ENCODE measurements around the gene NPB.

The NPB gene

DNA sequence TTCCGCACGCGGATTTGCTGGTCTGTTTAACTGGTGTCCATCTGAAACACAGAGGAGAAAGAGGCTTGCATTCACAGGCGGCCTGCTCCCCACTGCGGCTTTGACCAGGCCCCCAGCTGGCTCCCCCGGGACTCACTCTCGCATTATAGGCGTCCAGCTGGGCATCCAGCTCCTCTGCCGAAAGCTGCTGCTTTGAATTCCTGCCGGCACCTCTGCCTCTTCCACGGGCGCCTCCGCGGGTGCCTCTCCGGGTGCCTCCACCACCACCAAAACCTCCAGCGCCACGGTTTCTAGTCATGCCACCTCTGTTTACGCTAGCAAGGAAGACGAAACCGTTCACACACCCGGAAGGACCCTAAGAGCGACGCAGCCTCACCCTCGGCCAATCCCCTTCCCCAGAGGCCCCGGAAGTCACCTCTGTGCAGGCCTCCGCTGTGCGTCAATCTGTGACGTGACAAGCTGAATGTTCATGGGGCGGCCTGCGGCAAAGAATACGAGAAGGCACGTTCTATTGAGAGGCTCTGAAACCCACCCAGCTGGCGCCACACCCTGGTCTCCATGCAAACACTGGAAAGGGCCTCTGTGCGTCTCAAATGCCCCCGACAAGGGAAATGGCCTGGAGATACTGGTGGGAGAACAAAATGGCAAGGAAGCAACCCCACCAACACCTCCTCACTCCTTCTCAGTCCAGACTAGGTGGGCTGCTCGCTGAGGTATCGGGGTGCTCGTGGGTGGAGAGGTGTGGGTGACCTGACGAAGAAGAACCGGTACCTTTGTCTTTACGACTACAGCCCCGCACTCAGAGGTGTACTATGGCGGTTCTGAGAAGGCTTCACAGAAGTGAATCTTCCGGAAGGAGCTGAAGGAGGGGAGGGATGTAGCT lies 13.7 kb upstream of the NPB start:
- H3K27me3 ChIP-seq (replicated peaks; ENCODE audit: control insufficient read depth, insufficient read depth, low read length): no peaks in the 10 kb centered on the region
- DNase-seq (ENCODE audit: extremely low read depth, insufficient read length): no peak
- TF ChIP-seq, protein P1, sequence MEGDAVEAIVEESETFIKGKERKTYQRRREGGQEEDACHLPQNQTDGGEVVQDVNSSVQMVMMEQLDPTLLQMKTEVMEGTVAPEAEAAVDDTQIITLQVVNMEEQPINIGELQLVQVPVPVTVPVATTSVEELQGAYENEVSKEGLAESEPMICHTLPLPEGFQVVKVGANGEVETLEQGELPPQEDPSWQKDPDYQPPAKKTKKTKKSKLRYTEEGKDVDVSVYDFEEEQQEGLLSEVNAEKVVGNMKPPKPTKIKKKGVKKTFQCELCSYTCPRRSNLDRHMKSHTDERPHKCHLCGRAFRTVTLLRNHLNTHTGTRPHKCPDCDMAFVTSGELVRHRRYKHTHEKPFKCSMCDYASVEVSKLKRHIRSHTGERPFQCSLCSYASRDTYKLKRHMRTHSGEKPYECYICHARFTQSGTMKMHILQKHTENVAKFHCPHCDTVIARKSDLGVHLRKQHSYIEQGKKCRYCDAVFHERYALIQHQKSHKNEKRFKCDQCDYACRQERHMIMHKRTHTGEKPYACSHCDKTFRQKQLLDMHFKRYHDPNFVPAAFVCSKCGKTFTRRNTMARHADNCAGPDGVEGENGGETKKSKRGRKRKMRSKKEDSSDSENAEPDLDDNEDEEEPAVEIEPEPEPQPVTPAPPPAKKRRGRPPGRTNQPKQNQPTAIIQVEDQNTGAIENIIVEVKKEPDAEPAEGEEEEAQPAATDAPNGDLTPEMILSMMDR (IDR thresholded peaks at IDR 0.05; ENCODE audit: insufficient read depth, low read length, poor library complexity, severe bottlenecking): no peak
- H3K36me3 ChIP-seq (ENCODE audit: control insufficient read depth, insufficient read depth, low read length): peaks cover 45% of the 10 kb centered on the region
- no peak overlapping the region for H3K4me3 ChIP-seq (replicated peaks; ENCODE audit: low read depth, low read length)

DNA sequence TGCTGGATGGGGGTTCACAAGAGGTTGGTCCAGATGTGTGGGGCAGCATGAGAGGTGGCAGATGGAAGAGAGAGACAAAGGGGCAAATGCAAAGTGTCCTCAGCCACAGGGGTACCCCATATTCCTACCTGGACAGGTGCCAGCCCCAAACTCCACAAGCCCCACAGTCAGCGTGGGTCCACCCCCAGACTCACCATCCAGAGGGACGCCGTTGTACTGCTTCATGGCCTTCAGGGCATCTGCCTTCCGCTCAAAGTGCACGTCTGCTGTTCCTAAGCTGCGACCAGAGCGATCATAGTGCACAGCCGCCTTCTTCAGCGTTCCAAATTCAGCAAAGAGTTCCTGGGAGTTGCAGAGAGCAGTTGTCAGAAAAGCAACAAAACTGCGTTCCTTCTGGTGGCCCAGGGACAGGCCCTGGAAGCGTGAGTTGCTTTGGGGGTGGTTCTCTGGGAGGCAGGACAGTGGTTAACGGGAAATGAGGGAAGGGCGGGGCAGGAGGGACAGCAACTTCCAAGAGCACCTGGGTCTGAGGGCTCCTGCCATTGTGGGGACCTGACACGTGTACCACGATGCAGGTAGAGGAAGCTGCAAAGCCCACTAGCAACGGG lies 12.9 kb upstream of the NPB start:
- DNase-seq (ENCODE audit: extremely low read depth, insufficient read length): no peak
- TF ChIP-seq, protein P1 (IDR thresholded peaks at IDR 0.05; ENCODE audit: insufficient read depth, low read length, poor library complexity, severe bottlenecking): no peak

DNA sequence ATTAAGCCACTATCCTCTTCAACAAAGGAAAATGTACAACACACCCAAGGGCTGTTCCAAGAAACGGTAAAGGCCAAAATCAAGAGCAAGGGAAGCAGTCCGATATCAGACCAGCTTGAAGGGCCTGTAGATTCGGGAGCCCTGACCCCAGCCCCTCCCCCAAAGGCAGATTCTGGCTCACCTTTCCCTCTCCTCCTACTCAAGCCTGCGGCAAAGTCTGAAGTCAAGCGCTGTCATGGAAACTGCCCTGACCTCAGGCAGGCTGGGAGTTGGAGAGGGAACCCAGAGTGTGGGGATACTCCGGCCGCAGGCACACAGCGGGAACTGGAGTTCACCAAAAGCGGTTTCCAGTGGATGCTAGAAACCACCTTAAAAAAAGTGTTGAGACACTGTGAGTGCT lies 12.4 kb upstream of the NPB start:
- peak overlapping the region; percentile 96 for H3K4me3 ChIP-seq (replicated peaks; ENCODE audit: low read depth, low read length)
- peaks cover 45% of the 10 kb centered on the region for H3K36me3 ChIP-seq (ENCODE audit: control insufficient read depth, insufficient read depth, low read length)
- no peaks in the 10 kb centered on the region for H3K27me3 ChIP-seq (replicated peaks; ENCODE audit: control insufficient read depth, insufficient read depth, low read length)
- no peak for DNase-seq (ENCODE audit: extremely low read depth, insufficient read length)
- TF ChIP-seq, protein P1 (IDR thresholded peaks at IDR 0.05; ENCODE audit: insufficient read depth, low read length, poor library complexity, severe bottlenecking): no peak

More for the DNA sequence above, 12.9 kb upstream of the NPB start:
- H3K27me3 ChIP-seq (replicated peaks; ENCODE audit: control insufficient read depth, insufficient read depth, low read length): no peaks in the 10 kb centered on the region
- H3K36me3 ChIP-seq (ENCODE audit: control insufficient read depth, insufficient read depth, low read length): peaks cover 45% of the 10 kb centered on the region
- H3K4me3 ChIP-seq (replicated peaks; ENCODE audit: low read depth, low read length): no peak overlapping the region

DNA sequence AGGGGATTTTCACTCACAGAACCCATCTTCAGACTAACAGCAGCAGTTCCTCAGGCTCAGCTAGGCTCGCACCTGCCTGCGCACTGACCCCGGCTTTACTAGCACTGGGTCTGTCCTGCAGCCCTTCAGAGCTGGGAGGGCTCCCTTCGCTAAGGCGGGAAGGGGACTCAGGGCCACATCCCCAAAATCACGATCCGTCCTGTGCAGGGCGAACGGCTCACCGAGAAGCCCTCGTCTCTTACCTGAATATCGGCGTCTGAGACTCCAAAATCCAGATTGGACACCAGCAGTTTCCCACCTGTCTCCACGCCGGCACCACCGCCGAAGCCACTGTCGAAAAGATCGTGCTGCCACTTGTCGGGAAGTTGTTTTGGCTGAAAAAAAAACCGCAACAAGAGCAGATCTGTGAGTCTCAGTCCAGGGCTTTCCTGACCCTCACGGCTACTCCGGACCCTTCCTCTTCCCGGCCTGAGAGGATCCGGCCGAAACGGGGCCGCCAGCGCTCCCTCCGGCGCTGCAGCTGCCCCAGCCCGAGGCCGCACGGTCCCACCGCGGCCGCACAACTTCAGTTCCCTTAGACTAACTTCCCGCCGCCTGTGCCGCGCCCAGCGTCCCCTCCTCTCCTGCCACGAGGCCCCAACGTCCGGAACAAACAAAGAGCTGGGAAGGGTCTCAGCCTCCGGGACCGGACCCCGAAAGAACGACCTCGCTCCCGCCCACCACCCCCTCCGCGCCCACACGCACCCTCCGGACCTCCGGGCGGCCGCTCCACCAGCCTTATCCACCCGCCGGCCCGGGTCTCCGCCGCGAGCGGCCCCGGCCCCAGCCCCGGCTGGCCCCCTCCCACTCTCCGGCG lies 11.4 kb upstream of the NPB start:
- H3K27me3 ChIP-seq (replicated peaks; ENCODE audit: control insufficient read depth, insufficient read depth, low read length): no peaks in the 10 kb centered on the region
- H3K4me3 ChIP-seq (replicated peaks; ENCODE audit: low read depth, low read length): peak overlapping the region; percentile 96
- DNase-seq (ENCODE audit: extremely low read depth, insufficient read length): no peak
- H3K36me3 ChIP-seq (ENCODE audit: control insufficient read depth, insufficient read depth, low read length): peaks cover 36% of the 10 kb centered on the region
- TF ChIP-seq, protein P1 (IDR thresholded peaks at IDR 0.05; ENCODE audit: insufficient read depth, low read length, poor library complexity, severe bottlenecking): no peak

DNA sequence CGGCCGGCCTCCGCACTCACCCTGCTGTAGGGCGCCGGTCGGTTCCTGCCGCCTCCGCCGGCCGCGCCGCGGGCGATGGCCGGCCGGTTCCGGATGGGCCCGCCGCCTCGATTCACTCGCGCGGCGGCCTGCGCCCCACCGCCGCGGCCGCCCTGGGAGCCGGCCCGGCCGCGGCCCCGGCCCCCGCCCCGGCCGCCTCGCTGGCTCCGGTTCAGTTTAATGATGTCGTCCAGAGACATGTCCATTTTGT lies 10.8 kb upstream of the NPB start:
- TF ChIP-seq, protein P1 (IDR thresholded peaks at IDR 0.05; ENCODE audit: insufficient read depth, low read length, poor library complexity, severe bottlenecking): no peak
- H3K36me3 ChIP-seq (ENCODE audit: control insufficient read depth, insufficient read depth, low read length): peaks cover 31% of the 10 kb centered on the region
- no peaks in the 10 kb centered on the region for H3K27me3 ChIP-seq (replicated peaks; ENCODE audit: control insufficient read depth, insufficient read depth, low read length)
- no peak for DNase-seq (ENCODE audit: extremely low read depth, insufficient read length)
- peak overlapping the region; percentile 96 for H3K4me3 ChIP-seq (replicated peaks; ENCODE audit: low read depth, low read length)

Measured in GM06990 (cell line).